GM12801 (cell line): ENCODE data around the gene ADGRV1.

Source experiments
- CTCF ChIP-seq: IDR thresholded peaks from one replicate; pipeline ENCODE4 v1.5.1; 2011; ENCODE audit warnings: control low read depth; ENCODE audit not compliant: insufficient read length; ENCODE audit errors: extremely low read depth

The ADGRV1 gene

GRCh38 chr5:90834711-90835110 is 276.1 kb downstream of the ADGRV1 start:
- no peak for TF ChIP-seq CTCF

DNA sequence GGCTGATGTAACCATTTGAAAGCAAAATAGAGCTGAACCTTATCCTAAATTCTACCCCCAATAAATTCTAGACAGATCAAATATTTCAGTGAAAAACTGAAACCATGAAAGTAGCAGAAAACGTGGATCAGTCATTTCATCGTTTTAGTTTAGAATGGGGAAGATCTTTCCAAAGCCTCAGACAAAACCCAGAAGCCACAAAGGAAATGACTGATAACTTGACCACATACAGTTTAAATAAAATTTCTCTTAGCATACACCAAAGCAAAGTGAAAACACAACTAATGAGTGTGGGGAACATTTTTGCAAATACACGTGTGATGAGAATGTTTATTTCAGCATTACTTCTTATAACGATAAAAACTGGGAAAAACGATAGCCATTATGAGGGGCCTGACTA is 284.8 kb downstream of the ADGRV1 start:
- no peak for TF ChIP-seq CTCF

GRCh38 chr5:90844931-90845330 is 286.3 kb downstream of the ADGRV1 start:
- no peak for TF ChIP-seq CTCF

GRCh38 chr5:90845723-90846554 is 287.3 kb downstream of the ADGRV1 start:
- no peak for TF ChIP-seq CTCF

DNA sequence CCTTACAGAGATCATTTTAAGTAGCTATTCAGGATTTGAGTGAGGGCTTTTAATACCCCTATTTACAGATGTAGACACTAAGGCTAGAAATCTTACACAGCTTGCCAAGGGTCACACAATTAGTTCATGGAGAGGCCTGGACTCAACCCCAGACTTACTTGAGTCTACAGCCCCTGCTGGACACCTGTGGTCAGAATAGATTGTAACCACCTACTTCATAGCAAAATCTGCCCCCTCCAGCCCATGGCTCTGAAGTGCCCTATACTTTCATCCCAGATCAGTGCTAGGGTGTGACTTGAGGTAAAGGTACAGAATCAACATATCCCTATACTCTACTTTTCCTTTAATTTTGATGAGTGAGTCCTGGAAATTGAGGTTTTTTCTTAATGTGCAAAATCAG is 291.3 kb downstream of the ADGRV1 start:
- no peak for TF ChIP-seq CTCF

- no peak for TF ChIP-seq CTCF
These were observed 293.9 kb downstream of the ADGRV1 start for GRCh38 chr5:90852531-90852930.

DNA sequence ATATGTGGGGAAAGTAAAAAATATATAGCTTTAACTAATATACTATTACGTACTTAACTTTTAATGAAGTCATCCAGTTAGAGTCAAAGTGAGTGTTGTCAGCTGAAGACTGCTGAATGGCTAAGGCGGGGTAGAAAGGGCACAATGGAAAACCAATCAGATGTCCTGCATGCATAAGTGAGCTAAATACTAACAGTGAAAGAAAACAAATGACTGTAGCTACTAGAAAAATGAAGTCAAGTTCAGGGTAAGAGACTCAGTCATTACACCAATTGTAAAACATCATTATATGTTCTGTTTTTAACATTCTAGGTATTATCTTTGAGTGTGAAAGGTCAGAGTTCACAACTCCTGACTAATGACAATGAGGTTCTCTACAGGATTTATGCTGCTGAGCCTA is 295.2 kb downstream of the ADGRV1 start:
- no peak for TF ChIP-seq CTCF

DNA sequence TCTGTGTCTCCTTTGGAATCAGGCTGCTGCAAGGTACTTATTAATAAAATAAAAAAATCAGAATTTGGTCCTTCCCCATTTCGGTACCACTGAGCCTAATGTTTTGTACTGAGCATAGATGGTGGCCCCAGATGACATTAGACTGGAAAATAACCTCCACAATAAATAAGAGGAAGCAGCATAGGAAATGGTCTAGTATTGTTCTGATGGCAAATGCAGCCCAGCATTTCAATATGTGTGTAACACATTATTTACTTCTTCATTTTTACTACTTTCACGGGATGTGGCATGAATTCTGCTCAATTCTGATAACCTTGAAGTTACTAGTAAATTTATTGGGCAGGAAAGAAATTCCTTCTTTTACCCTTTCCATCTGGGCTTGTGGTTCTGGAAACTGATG is 295.6 kb downstream of the ADGRV1 start:
- no peak for TF ChIP-seq CTCF
